ENCODE measurements around the gene IRGC. TPM values are rescaled to one million over a fixed set of nuclear protein-coding genes. Genes with fewer than 3 reads are reported as not detected.

The IRGC gene
- total and polyA plus RNA-seq, 2 of the 4 experiments (the other 2 are of a cell fraction) = not detected

- CTCF ChIA-PET = no interaction called here
- no peak overlapping the region for H3K14ac ChIP-seq (replicated peaks; ENCODE audit: low read depth, low read length)
- peaks cover 11% of the 10 kb centered on the region for H3K4me1 ChIP-seq (ENCODE audit: control insufficient read depth, insufficient read depth, low read length)
- peaks cover 22% of the 10 kb centered on the region; the same call in 1 of the 2 replicates for H4K20me1 ChIP-seq (ENCODE audit: insufficient read depth, low read length)
- DNase-seq (no peak), ATAC-seq (ENCODE audit: low read depth) (no peak)
- dilution Hi-C loops (cut with HindIII; ENCODE audit: low sequenced_read_pairs, unreplicated experiment) (no loop called here), intact Hi-C loops (cut with micrococcal nuclease) (no loop called here), in situ Hi-C loops (cut with MboI; ENCODE audit: low sequenced_read_pairs) (loop anchor here (5.0 kb wide), 1 partner anchor 33 kb away; the partner anchor contains the start of gene KCNN4)
- POLR2A ChIA-PET (ENCODE audit: unreplicated experiment) = no interaction called here
- no peaks in the 10 kb centered on the region for H3K27me3 ChIP-seq (ENCODE audit: control insufficient read depth, insufficient read depth, low read length)
- 85% methylated on average over 5 of the region's 7 CpGs; no CpG with 5 or more reads in 1 of the 2 experiments for WGBS, 2 experiments (ENCODE audit: extremely low coverage in 2 of 2, insufficient read length in 1 of 2)
- H3K36me3 ChIP-seq (ENCODE audit: control insufficient read depth, insufficient read depth, low read length) = peaks cover 40% of the 10 kb centered on the region
- H2AFZ ChIP-seq (replicated peaks; ENCODE audit: low read length, poor library complexity) = no peak overlapping the region
- no peak overlapping the region for H3K4me3 ChIP-seq (ENCODE audit: insufficient read depth, low read depth, low read length)
- H2BK5ac ChIP-seq (ENCODE audit: low read depth, low read length, poor library complexity, severe bottlenecking) = no peak overlapping the region
- no peak overlapping the region for H3K4ac ChIP-seq (ENCODE audit: low read depth, low read length)
- peaks cover 8% of the 10 kb centered on the region; the same call in 1 of the 2 replicates for H3K9me1 ChIP-seq (ENCODE audit: insufficient read depth, low read length)
- H2AK5ac ChIP-seq (ENCODE audit: low read depth, low read length) = no peak overlapping the region
- no peak overlapping the region for H3K56ac ChIP-seq (ENCODE audit: extremely low read depth, insufficient read depth, low read length)
- no peak overlapping the region for H2BK20ac ChIP-seq (ENCODE audit: low read depth, low read length)
- H3K23ac ChIP-seq (ENCODE audit: low read depth, low read length) = no peak overlapping the region
- H2BK15ac ChIP-seq (ENCODE audit: low read depth, low read length) = no peak overlapping the region
- H3K27ac ChIP-seq (ENCODE audit: insufficient read depth, low read length) = no peak overlapping the region
- BruUV-seq (replicated peaks) = no TSS peak
- H2AK9ac ChIP-seq (replicated peaks; ENCODE audit: low read depth, low read length, poor library complexity) = no peak overlapping the region
- no peak overlapping the region for H4K8ac ChIP-seq (ENCODE audit: low read depth in 2 of 2, low read length in 2 of 2)
- TF ChIP-seq CHD1 (IDR thresholded peaks at IDR 0.05; ENCODE audit: low read depth, low read length) (no peak), MXI1 (IDR thresholded peaks at IDR 0.05; ENCODE audit: borderline replicate concordance, low read depth, low read length) (no peak), MAZ (IDR thresholded peaks at IDR 0.05; ENCODE audit: borderline replicate concordance, low read depth, low read length) (no peak), USF2 (IDR thresholded peaks at IDR 0.05; ENCODE audit: low read depth, low read length) (no peak), NFE2L2 (IDR thresholded peaks at IDR 0.05; ENCODE audit: low read depth, low read length) (no peak), RFX5 (IDR thresholded peaks at IDR 0.05; ENCODE audit: low read depth, low read length) (no peak), MAFK (IDR thresholded peaks at IDR 0.05; ENCODE audit: low read depth, low read length) (peak; percentile 65), CEBPB (IDR thresholded peaks at IDR 0.05; ENCODE audit: low read depth, low read length) (no peak)
- H4K5ac ChIP-seq (ENCODE audit: low read depth, low read length) = no peak overlapping the region
- H3K18ac ChIP-seq (ENCODE audit: low read depth, low read length) = no peak overlapping the region
- H3K9ac ChIP-seq (ENCODE audit: low read depth, low read length) = no peak overlapping the region
- H3K79me1 ChIP-seq (ENCODE audit: low read depth in 1 of 2, low read length in 2 of 2) = peaks cover 12 to 63% of the 10 kb centered on the region in 2 experiments
- H3K4me2 ChIP-seq (ENCODE audit: low read depth, low read length) = no peak overlapping the region
- H3K9me3 ChIP-seq (ENCODE audit: control insufficient read depth, insufficient read depth, low read length) = no peaks in the 10 kb centered on the region
- no peak overlapping the region for H4K91ac ChIP-seq (ENCODE audit: insufficient read depth, low read depth, low read length)
- H2BK120ac ChIP-seq (ENCODE audit: low read depth, low read length) = no peak overlapping the region
Observed at GRCh38 chr19:43749152-43749551, 33.3 kb downstream of the IRGC start.

Data from IMR-90 (cell line).